ENCODE data around the gene ACAP3.
A peak's percentile ranks its signal among the peaks of the same experiment; 100 is the strongest.

The ACAP3 gene

GRCh38 chr1:1274931-1275431 is 32.7 kb downstream of the ACAP3 start:
- no peak for TF ChIP-seq Cebpa-rat (IDR thresholded peaks at IDR 0.05)
- Histone ChIP-seq H3K9ac (peak overlapping the region in 10 of 11 experiments; percentile 97 to 100 (median 99); a peak in 15 of 22 replicates), H3K4me2 (peak overlapping the region; percentile 90 to 99 (median 96)), H3K27ac (no peak overlapping the region), H3K4me3 (peak overlapping the region in 4 of 10 experiments; percentile 99 to 100 (median 100); a peak in 4 of 20 replicates), H3K36me3 (peaks cover 0 to 27% (median 20%) of the 10 kb centered on the region in 11 experiments; a peak in 20 of 22 replicates), H3K9me3 (replicated peaks in 1 of 11) (no peaks in the 10 kb centered on the region), H4K20me1 (peaks cover 30 to 35% (median 32%) of the 10 kb centered on the region in 11 experiments), H3K4me1 (peaks cover 33 to 42% (median 38%) of the 10 kb centered on the region in 10 experiments), H3K27me3 (no peaks in the 10 kb centered on the region)

- no peaks in the 10 kb centered on the region for H3K27me3 ChIP-seq
- H3K4me2 ChIP-seq = peak overlapping the region; percentile 90 to 99 (median 96)
- no peak for TF ChIP-seq Cebpa-rat (IDR thresholded peaks at IDR 0.05)
- H3K27ac ChIP-seq = peak overlapping the region in 9 of 11 experiments; percentile 45 to 99 (median 97); a peak in 19 of 22 replicates
- peaks cover 36 to 41% (median 38%) of the 10 kb centered on the region in 11 experiments for H4K20me1 ChIP-seq
- no peaks in the 10 kb centered on the region for H3K9me3 ChIP-seq (replicated peaks in 1 of 11)
- peaks cover 0 to 32% (median 25%) of the 10 kb centered on the region in 11 experiments; a peak in 21 of 22 replicates for H3K36me3 ChIP-seq
- H3K4me3 ChIP-seq = peak overlapping the region; percentile 96 to 100 (median 100)
- H3K9ac ChIP-seq = peak overlapping the region; percentile 97 to 100 (median 99)
- H3K4me1 ChIP-seq = peaks cover 33 to 42% (median 38%) of the 10 kb centered on the region in 10 experiments
Measured at GRCh38 chr1:1274299-1274930, 33.3 kb downstream of the ACAP3 start.

GRCh38 chr1:1273512-1274298 is 34.0 kb downstream of the ACAP3 start, which contains the start of gene UBE2J2:
UBE2J2 (minus strand) TSS chr1:1273854; CDS start chr1:1267992, 5,862 bp downstream.
- Histone ChIP-seq H3K36me3 (peaks cover 3 to 40% (median 28%) of the 10 kb centered on the region in 11 experiments; a peak in 21 of 22 replicates), H3K27ac (peak within 1 kb of the TSS; percentile 92 to 99 (median 97)), H4K20me1 (peaks cover 43 to 48% (median 45%) of the 10 kb centered on the region in 11 experiments), H3K4me1 (peaks cover 33 to 42% (median 38%) of the 10 kb centered on the region in 10 experiments), H3K9me3 (replicated peaks in 1 of 11) (no peaks in the 10 kb centered on the region), H3K27me3 (no peaks in the 10 kb centered on the region), H3K9ac (peak within 1 kb of the TSS; percentile 97 to 100 (median 99)), H3K4me2 (peak within 1 kb of the TSS; percentile 95 to 100 (median 99)), H3K4me3 (peak within 1 kb of the TSS; percentile 96 to 100 (median 100))
- TF ChIP-seq Cebpa-rat (IDR thresholded peaks at IDR 0.05) = no peak

GRCh38 chr1:1273209-1273511 is 34.6 kb downstream of the ACAP3 start:
- H3K9me3 ChIP-seq (replicated peaks in 1 of 11) = no peaks in the 10 kb centered on the region
- peak overlapping the region; percentile 92 to 99 (median 97) for H3K27ac ChIP-seq
- H3K4me2 ChIP-seq = peak overlapping the region; percentile 91 to 100 (median 99)
- H4K20me1 ChIP-seq = peaks cover 49 to 53% (median 50%) of the 10 kb centered on the region in 11 experiments
- peaks cover 33 to 42% (median 38%) of the 10 kb centered on the region in 10 experiments for H3K4me1 ChIP-seq
- peaks cover 9 to 45% (median 33%) of the 10 kb centered on the region in 11 experiments; a peak in 21 of 22 replicates for H3K36me3 ChIP-seq
- TF ChIP-seq Cebpa-rat (IDR thresholded peaks at IDR 0.05) = no peak
- no peaks in the 10 kb centered on the region for H3K27me3 ChIP-seq
- peak overlapping the region; percentile 96 to 100 (median 100) for H3K4me3 ChIP-seq
- H3K9ac ChIP-seq = peak overlapping the region; percentile 97 to 100 (median 99)

- TF ChIP-seq Cebpa-rat (IDR thresholded peaks at IDR 0.05) = no peak
- peak overlapping the region; percentile 96 to 100 (median 100) for H3K4me3 ChIP-seq
- peaks cover 54 to 59% (median 56%) of the 10 kb centered on the region in 11 experiments for H4K20me1 ChIP-seq
- peaks cover 14 to 51% (median 39%) of the 10 kb centered on the region in 11 experiments for H3K36me3 ChIP-seq
- H3K9me3 ChIP-seq (replicated peaks in 1 of 11) = no peaks in the 10 kb centered on the region
- H3K9ac ChIP-seq = peak overlapping the region; percentile 97 to 100 (median 99)
- H3K4me2 ChIP-seq = peak overlapping the region; percentile 91 to 100 (median 99)
- H3K27me3 ChIP-seq = no peaks in the 10 kb centered on the region
- H3K27ac ChIP-seq = peak overlapping the region; percentile 92 to 99 (median 97)
- H3K4me1 ChIP-seq = peaks cover 33 to 42% (median 38%) of the 10 kb centered on the region in 10 experiments
Measured at GRCh38 chr1:1272341-1273208, 35.2 kb downstream of the ACAP3 start.

- Histone ChIP-seq H3K27me3 (no peaks in the 10 kb centered on the region), H3K36me3 (peaks cover 27 to 68% (median 56%) of the 10 kb centered on the region in 11 experiments), H3K4me2 (peak overlapping the region; percentile 91 to 100 (median 99)), H3K9me3 (replicated peaks in 1 of 11) (no peaks in the 10 kb centered on the region), H4K20me1 (peaks cover 72 to 77% (median 73%) of the 10 kb centered on the region in 11 experiments), H3K27ac (peak overlapping the region in 5 of 11 experiments; percentile 2 to 27 (median 23); a peak in 3 of 22 replicates), H3K4me3 (no peak overlapping the region), H3K4me1 (peaks cover 33 to 42% (median 38%) of the 10 kb centered on the region in 10 experiments), H3K9ac (peak overlapping the region; percentile 19 to 100 (median 99); a peak in 16 of 22 replicates)
- TF ChIP-seq Cebpa-rat (IDR thresholded peaks at IDR 0.05) = no peak
Measured at GRCh38 chr1:1270813-1271212, 36.9 kb downstream of the ACAP3 start.

- Histone ChIP-seq H3K9me3 (replicated peaks in 1 of 11) (no peaks in the 10 kb centered on the region), H3K4me1 (peaks cover 31 to 48% (median 40%) of the 10 kb centered on the region in 10 experiments)
- TF ChIP-seq Cebpa-rat (IDR thresholded peaks at IDR 0.05) = no peak
Measured at GRCh38 chr1:1268284-1268682, 39.4 kb downstream of the ACAP3 start.

More at GRCh38 chr1:1268284-1268682, 39.4 kb downstream of the ACAP3 start:
- Histone ChIP-seq H3K4me2 (no peak overlapping the region), H3K27ac (no peak overlapping the region), H3K36me3 (peaks cover 52 to 94% (median 81%) of the 10 kb centered on the region in 11 experiments), H3K9ac (peak overlapping the region in 1 of 11 experiments; percentile 9; a peak in 1 of 22 replicates), H3K27me3 (no peaks in the 10 kb centered on the region), H4K20me1 (peaks cover 91 to 100% (median 98%) of the 10 kb centered on the region in 11 experiments), H3K4me3 (no peak overlapping the region)

All from BLaER1 treated with 17β-estradiol and CSF1 and Interleukin-3, amounts not matched to agents 10 nM and 100 nM (cell line).